Raji (cell line): ENCODE results near the gene IGFBP4.

Source experiments
- POLR2A ChIP-seq: IDR thresholded peaks from 2 replicates; pipeline ENCODE4 v1.6.1; 2011; ENCODE audit warnings: low read depth, low read length, control low read depth; ENCODE audit not compliant: insufficient read depth

IGFBP4 gene

GRCh38 chr17:40461732-40462342 is 18.6 kb downstream of the IGFBP4 start:
- no peak for TF ChIP-seq POLR2A

- TF ChIP-seq POLR2A, result no peak
Observed at GRCh38 chr17:40462343-40463121, 19.3 kb downstream of the IGFBP4 start.

GRCh38 chr17:40463122-40463550 is 19.9 kb downstream of the IGFBP4 start:
- no peak for TF ChIP-seq POLR2A

GRCh38 chr17:40464392-40464855 is 21.2 kb downstream of the IGFBP4 start:
- no peak for TF ChIP-seq POLR2A

GRCh38 chr17:40466298-40466971 is 23.2 kb downstream of the IGFBP4 start:
- no peak for TF ChIP-seq POLR2A

- TF ChIP-seq POLR2A, result no peak
Observed at GRCh38 chr17:40467281-40467867, 24.1 kb downstream of the IGFBP4 start.

GRCh38 chr17:40468560-40468959 is 25.3 kb downstream of the IGFBP4 start:
- no peak for TF ChIP-seq POLR2A

- no peak for TF ChIP-seq POLR2A
Observed at GRCh38 chr17:40469805-40470675, 26.8 kb downstream of the IGFBP4 start.

- TF ChIP-seq POLR2A, result no peak
Observed at GRCh38 chr17:40470932-40471828, 27.9 kb downstream of the IGFBP4 start.

GRCh38 chr17:40471846-40472732 is 28.8 kb downstream of the IGFBP4 start:
- no peak for TF ChIP-seq POLR2A

GRCh38 chr17:40472733-40473452 is 29.6 kb downstream of the IGFBP4 start:
- TF ChIP-seq POLR2A, result no peak
